Eye (tissue), 1 donor: Measurements from ENCODE around the gene TBC1D1.
"Not testable (repeated sequence)": the region's sequence is repeated elsewhere in the genome, so short reads cannot be mapped to it uniquely, and the experiment has no call there.

ENCODE experiments used
- DNase-seq: peaks from one replicate; pipeline ENCODE4 v3.0.0-alpha.2; 2015

TBC1D1 gene

GRCh38 chr4:37968747-37969146 is 77.9 kb downstream of the TBC1D1 start:
- no peak for DNase-seq

GRCh38 chr4:37970702-37971101 is 79.8 kb downstream of the TBC1D1 start:
- DNase-seq = no peak

- DNase-seq = no peak
Measured at GRCh38 chr4:37971202-37971601, 80.3 kb downstream of the TBC1D1 start.

- no peak for DNase-seq
Measured at GRCh38 chr4:37973441-37973840, 82.6 kb downstream of the TBC1D1 start.

DNA sequence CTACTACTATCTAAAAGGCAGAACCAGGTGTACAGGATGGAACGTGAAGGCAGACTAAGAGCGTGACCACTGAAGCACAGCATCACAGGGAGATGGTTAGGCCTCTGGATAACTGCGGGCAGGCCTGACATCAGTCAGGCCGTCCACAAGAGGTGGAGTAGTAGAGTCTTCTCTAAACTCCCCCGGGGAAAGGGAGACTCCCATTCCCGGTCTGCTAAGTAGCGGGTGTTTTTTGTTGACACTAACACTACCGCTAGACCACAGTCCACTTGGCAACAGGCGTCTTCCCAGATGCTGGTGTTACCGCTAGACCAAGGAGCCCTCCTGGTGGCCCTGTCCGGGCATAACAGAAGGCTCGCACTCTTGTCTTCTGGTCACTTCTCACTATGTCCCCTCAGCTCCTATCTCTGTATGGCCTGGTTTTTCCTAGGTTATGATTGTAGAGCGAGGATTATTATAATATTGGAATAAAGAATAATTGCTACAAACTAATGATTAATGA is 84.5 kb downstream of the TBC1D1 start:
- not testable (repeated sequence) for DNase-seq

DNA sequence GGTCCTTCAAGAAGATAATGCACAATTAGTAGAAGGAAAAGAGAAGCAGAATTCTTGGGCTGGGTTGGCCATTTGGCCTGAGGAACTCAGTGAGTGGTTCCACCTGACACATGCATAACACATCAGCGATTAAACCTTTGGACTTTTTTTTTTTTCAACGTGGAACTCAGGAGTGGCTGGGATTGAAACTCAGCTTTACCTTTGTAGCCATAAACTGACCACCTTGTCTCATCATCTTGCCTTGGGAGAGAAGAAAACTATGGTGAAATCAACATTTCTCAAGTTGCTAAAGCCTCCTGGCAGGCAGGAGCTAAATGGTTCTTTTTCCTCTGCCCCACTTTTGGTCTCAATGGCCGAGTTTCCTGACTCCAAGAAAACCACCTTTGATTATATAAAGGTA is 85.6 kb downstream of the TBC1D1 start:
- no peak for DNase-seq

DNA sequence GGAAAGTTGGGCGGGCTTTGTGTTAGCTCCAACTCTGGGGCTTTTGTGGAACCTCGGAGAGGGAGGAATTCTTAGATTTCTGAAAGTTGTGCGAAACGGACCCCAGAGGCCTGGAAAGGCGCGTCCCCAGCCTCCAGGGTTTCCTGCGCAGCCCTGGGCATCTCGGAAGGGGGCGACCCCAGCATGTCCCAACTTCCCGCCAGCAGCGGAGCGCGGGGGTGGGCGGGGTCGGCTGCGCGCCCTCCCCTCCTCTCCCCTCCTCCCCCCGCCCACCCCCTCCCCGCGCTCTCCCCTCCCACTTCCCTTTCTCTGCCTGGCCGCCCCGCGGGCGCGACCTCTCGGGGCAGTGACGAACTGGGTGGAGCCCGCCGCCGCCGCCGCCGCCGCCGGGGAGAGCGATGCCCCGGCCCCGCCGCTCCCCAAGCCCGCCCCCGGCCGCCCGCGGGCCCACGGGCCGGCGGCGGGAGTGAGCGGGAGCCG is 86.1 kb downstream of the TBC1D1 start:
- DNase-seq = peak; percentile 88

GRCh38 chr4:37977471-37978247 is 86.8 kb downstream of the TBC1D1 start:
- peak; percentile 80 for DNase-seq

GRCh38 chr4:37978248-37978924 is 87.5 kb downstream of the TBC1D1 start:
- DNase-seq = no peak

GRCh38 chr4:37980246-37980645 is 89.4 kb downstream of the TBC1D1 start:
- no peak for DNase-seq

DNA sequence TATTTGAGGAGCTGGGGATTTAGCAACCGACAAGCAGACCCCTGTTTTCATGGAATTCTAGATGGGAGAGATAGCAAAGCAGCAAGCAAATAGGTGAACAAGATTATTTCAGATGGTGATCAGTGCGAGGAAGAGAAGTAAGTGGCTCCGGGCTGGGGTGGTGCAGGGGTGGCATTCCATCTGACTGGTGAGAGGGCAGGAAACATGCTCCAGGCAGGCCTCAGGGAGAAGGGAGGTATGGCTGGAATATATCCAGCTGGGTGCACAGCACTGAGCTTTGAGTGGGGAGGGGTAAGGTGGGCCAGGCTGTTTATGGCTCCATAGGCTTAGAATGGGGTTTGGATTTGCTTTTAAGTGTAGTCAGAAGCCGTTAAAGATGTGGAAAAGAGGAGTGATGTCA is 90.5 kb downstream of the TBC1D1 start:
- no peak for DNase-seq

GRCh38 chr4:37981844-37982720 is 91.2 kb downstream of the TBC1D1 start:
- no peak for DNase-seq

DNA sequence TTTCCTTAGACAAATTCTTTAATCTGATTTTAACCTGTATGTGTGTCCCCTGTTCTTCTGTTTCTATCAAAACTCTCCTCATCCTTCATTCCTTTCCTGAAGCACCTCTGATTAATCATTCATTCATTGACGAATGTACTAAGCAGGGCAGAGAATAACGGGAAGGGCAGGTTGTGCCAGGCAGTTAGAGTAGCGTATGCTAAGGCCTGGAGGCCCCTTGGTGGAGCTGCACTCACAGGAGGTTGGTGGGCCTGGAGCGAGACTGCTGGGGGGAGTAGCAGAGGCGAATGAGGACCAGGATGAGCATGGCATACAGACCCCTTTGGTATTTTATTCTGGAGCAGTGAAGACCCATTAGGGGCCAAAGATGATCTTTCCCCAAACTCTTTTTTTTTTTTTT is 91.9 kb downstream of the TBC1D1 start:
- no peak for DNase-seq

DNA sequence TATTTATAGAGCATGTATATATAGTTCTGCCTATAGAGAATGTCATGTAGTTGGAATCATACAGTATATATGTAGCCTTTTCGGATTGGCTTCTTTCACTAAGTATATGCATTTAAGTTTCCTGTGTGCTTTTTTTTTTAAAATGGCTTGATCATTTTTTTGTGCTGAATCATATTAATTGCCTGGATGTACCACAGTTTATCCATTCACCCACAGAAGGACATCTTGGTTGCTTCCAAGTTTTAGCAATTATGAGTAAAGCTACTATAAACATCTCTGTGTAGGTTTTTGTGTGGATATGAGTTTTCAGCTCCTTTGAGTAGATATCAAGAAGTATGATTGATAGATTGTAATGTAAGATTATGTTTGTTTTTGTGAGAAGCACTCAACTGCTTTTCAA is 93.1 kb downstream of the TBC1D1 start:
- DNase-seq = no peak

DNA sequence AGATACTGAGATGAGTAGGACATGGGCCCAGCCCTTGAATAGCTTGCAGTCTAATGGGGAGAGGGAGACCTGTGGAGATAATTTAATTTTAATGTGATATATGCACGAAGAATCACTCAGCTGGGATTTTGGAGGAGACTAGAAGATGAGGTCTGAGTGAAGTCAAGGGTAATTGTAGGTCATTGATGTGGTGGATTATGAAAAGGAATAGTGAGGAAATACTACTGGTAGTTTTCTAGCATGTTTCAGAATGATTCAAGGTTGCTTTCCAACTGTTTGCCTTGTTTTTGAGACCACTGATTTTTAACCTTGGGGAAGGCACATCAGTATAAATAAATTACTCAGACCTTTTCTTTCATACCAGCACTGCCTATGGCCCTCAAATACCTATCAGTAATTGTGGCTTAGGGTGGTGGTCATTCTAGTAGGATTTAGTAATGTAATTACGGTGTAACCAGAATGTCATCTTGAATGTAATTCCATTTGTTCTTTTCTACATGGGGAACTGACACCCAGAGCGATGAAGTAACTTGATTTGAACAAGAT is 94.9 kb downstream of the TBC1D1 start:
- no peak for DNase-seq

DNA sequence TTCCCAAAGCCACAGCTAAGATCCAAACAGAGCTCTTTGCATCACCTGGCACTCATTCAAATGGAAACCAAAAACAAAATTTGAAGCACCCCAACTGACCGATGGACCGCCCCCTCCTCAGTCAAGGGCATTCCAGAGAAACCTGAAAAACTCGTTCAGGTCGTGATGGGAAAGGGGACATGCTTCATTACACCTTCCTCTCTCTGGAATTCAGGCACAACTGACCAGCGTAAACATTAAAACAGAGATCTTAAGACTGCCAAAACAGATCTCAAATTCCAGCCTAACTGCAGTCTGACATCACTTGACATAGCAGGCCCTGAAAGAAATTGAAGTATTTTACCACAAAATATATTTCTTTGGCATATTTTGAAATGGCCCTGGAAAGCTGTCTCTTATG is 97.8 kb downstream of the TBC1D1 start:
- DNase-seq = no peak

DNA sequence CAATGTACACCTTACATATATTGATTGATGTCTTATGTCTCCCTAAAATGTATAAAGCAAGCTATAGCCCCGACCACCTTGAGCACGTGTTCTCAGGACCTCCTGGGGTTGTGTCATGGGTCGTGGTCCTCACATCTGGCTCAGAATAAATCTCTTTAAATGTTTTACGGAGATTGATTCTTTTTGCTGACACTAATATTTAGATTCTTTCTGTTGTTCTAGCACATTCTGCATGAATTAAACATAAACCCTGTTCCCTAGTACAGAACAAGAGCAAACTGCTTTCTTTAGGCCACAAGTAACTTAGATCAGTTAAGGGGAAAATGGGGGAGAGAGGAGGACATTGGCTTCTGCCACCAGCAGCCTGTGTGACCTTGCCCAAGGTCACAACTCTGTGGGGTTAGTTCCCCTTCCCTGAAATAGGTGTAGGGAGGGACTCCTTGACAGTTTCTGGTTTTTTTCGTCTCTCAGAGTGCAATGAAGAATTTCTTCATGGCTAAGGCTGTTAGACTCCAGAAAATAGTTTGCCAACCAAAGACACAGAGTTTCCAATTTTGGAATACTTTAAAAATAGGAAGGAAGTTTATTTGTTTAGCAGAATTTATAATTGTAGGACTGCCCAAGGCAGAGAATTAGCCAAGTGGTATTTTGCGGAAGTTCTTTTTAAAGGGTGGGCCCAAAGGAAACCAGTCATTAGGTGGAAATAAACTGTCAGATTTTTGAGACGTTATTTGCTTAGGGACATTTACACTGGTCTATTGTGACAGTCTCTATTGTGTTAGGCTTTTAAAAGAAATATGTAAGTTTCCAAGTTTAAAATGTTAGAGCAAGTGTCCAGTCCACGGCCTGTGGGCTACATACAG is 98.7 kb downstream of the TBC1D1 start:
- DNase-seq = no peak

DNA sequence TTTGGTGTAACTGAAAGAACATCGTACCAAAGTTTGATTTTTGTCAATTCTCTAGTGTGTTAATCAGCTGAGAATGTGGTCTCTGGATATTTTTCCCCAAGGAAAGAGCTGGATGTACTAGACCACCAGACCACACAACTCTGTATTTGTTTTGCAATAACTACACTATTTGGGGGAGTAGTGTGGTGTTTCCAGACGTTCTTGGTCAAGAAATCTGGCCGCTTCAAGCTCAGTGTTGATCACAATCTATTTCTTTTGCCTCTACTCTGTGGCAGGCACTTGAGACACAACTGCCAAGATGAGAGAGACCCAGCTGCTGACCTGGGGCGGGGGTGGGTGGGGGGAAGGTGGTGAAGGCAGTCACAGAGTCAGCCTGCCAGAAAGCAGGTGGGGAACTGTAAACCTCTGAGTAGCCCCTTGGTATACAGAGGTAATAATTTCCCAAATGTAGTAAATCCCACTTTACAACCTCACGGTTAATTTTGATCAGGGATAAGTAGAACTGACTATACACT is 99.9 kb downstream of the TBC1D1 start:
- no peak for DNase-seq

GRCh38 chr4:37991623-37992410 is 100.9 kb downstream of the TBC1D1 start:
- no peak for DNase-seq

DNA sequence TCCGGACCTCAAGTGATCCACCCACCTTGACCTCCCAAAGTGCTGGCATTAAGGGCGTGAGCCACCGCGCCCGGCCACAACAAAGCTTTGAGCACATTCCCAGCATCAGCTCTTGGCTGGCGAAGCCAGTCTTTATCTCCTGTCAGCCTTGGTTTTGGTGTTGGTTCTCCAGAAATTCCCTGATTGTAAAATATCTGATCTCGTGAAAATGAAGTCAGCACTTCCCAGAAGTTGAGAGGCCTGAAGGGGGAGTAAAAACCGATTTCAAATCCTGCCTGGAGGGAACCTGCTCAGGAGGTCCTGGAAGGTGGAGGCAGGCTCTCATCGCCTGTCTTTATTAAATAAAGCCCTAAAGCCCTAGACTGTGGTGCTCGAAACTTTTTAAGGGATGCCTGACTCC is 102.9 kb downstream of the TBC1D1 start:
- no peak for DNase-seq

GRCh38 chr4:37994569-37994968 is 103.7 kb downstream of the TBC1D1 start:
- no peak for DNase-seq
